ENCODE data around the gene PEX26. TPM values are rescaled to one million over a fixed set of nuclear protein-coding genes. Genes with fewer than 3 reads are reported as not detected.

Gene PEX26
- total and polyA plus RNA-seq, 4 donors: 3.5 to 21.0 (median 16.9) TPM

GRCh38 chr22:18113680-18114394, 36.0 kb downstream of the PEX26 start (continued):
- no peak for TF ChIP-seq CTCF (IDR thresholded peaks at IDR 0.05; ENCODE audit: low read depth, low read length, missing input control)
- no peak for TF ChIP-seq TAF1 (conservative IDR thresholded peaks at IDR 0.05)

- no peaks in the 10 kb centered on the region for H3K36me3 ChIP-seq (ENCODE audit: control insufficient read depth in 4 of 4, insufficient read depth in 3 of 4, low read depth in 1 of 4, low read length in 3 of 4)
- no peaks in the 10 kb centered on the region for H3K27me3 ChIP-seq (ENCODE audit: control insufficient read depth in 4 of 4, insufficient read depth in 4 of 4, low read length in 3 of 4)
- WGBS: 72% methylated on average over 4 of the region's 4 CpGs
- no peaks in the 10 kb centered on the region for H3K9me3 ChIP-seq (ENCODE audit: control insufficient read depth in 4 of 4, low read length in 3 of 4)
- H3K4me3 ChIP-seq (ENCODE audit: low read depth in 1 of 3, low read length in 3 of 3): no peak overlapping the region
- no peak overlapping the region for H3K27ac ChIP-seq (ENCODE audit: low read depth in 1 of 2, low read length in 2 of 2)
- peaks cover 0 to 17% (median 11%) of the 10 kb centered on the region in 4 donors for H3K4me1 ChIP-seq (ENCODE audit: control insufficient read depth in 4 of 4, insufficient read depth in 4 of 4, low read length in 3 of 4)
- no peak overlapping the region for H3K9ac ChIP-seq (ENCODE audit: low read depth in 1 of 2, low read length in 2 of 2)
- TF ChIP-seq FOXA2 (IDR thresholded peaks at IDR 0.05): no peak
- TF ChIP-seq TAF1 (conservative IDR thresholded peaks at IDR 0.05): no peak
- no peak for TF ChIP-seq SP1 (IDR thresholded peaks at IDR 0.05)
- TF ChIP-seq HNF4G (IDR thresholded peaks at IDR 0.05): no peak
- TF ChIP-seq YY1 (IDR thresholded peaks at IDR 0.05): no peak
- TF ChIP-seq ATF3 (IDR thresholded peaks at IDR 0.05): no peak
- TF ChIP-seq ZBTB33 (IDR thresholded peaks at IDR 0.05): no peak
- no peak for TF ChIP-seq NR2F2 (IDR thresholded peaks at IDR 0.05)
- no peak for TF ChIP-seq RXRA (IDR thresholded peaks at IDR 0.05)
- no peak for TF ChIP-seq HNF4A (conservative IDR thresholded peaks at IDR 0.05)
- TF ChIP-seq EGR1 (IDR thresholded peaks at IDR 0.05; ENCODE audit: low read depth in 2 of 2): no peak
- TF ChIP-seq MAX (IDR thresholded peaks at IDR 0.05): no peak
- no peak for TF ChIP-seq JUND (IDR thresholded peaks at IDR 0.05)
- no peak for TF ChIP-seq GABPA (IDR thresholded peaks at IDR 0.05 in 1 of 2, conservative IDR thresholded peaks at IDR 0.05 in 1 of 2)
- TF ChIP-seq FOXA1 (IDR thresholded peaks at IDR 0.05): no peak
- no peak for TF ChIP-seq RAD21 (IDR thresholded peaks at IDR 0.05)
- no peak for TF ChIP-seq REST (IDR thresholded peaks at IDR 0.05)
- no peak for TF ChIP-seq CTCF (IDR thresholded peaks at IDR 0.05; ENCODE audit: low read depth, low read length, missing input control)
- no peak for DNase-seq (ENCODE audit: low spot score)
These were observed 36.7 kb downstream of the PEX26 start for GRCh38 chr22:18114495-18114894.

Data from liver (tissue), 9 donors.